GM18951 (cell line): ENCODE results near the gene ZCCHC8.
"Not testable (repeated sequence)": the region's sequence is repeated elsewhere in the genome, so short reads cannot be mapped to it uniquely, and the experiment has no call there.

Experiments
- POLR2A ChIP-seq: IDR thresholded peaks from 4 replicates; pipeline ENCODE4 v1.6.1; 2011; ENCODE audit warnings: mild to moderate bottlenecking; ENCODE audit not compliant: insufficient read length, insufficient read depth; ENCODE audit errors: extremely low read depth
- in situ Hi-C: fragments of 300-500 bp; cut with MboI; formaldehyde crosslinking; loops from one replicate; pipeline ENCODE4 v1.12.0; 2022; ENCODE audit warnings: low sequenced_read_pairs, mixed read lengths, inconsistent platforms; ENCODE audit not compliant: unreplicated experiment

The ZCCHC8 gene

GRCh38 chr12:122473543-122474323, 27.0 kb downstream of the ZCCHC8 start:
- in situ Hi-C loops, result loop anchor here (5.0 kb wide), 1 partner anchor 76 kb away; no protein-coding TSS in a partner anchor

GRCh38 chr12:122471324-122472226, 29.2 kb downstream of the ZCCHC8 start:
- in situ Hi-C loops, result loop anchor here (5.0 kb wide), 1 partner anchor 74 kb away; no protein-coding TSS in a partner anchor
- TF ChIP-seq POLR2A, result no peak

More at GRCh38 chr12:122473543-122474323, 27.0 kb downstream of the ZCCHC8 start:
- no peak for TF ChIP-seq POLR2A

GRCh38 chr12:122470576-122470975, 30.2 kb downstream of the ZCCHC8 start:
- in situ Hi-C loops, result loop anchor here (5.0 kb wide), 1 partner anchor 73 kb away; no protein-coding TSS in a partner anchor

- in situ Hi-C loops, result loop anchor here (5.0 kb wide), 1 partner anchor 73 kb away; no protein-coding TSS in a partner anchor
Measured at GRCh38 chr12:122469856-122470255, 30.9 kb downstream of the ZCCHC8 start.

GRCh38 chr12:122467983-122468382, 32.7 kb downstream of the ZCCHC8 start:
- in situ Hi-C loops, result no loop called here
- TF ChIP-seq POLR2A, result no peak

- in situ Hi-C loops, result not testable (repeated sequence)
Measured at GRCh38 chr12:122464317-122465042, 36.3 kb downstream of the ZCCHC8 start.

GRCh38 chr12:122460641-122461040, 40.1 kb downstream of the ZCCHC8 start:
- TF ChIP-seq POLR2A, result no peak
- in situ Hi-C loops, result no loop called here

- TF ChIP-seq POLR2A, result no peak
- in situ Hi-C loops, result no loop called here
Measured at GRCh38 chr12:122460061-122460460, 40.7 kb downstream of the ZCCHC8 start.

- no peak for TF ChIP-seq POLR2A
- in situ Hi-C loops, result no loop called here
Measured at GRCh38 chr12:122459211-122459610, 41.5 kb downstream of the ZCCHC8 start.

- in situ Hi-C loops, result no loop called here
- no peak for TF ChIP-seq POLR2A
Measured at GRCh38 chr12:122458105-122459035, 42.4 kb downstream of the ZCCHC8 start.

- TF ChIP-seq POLR2A, result no peak
- in situ Hi-C loops, result no loop called here
Measured at GRCh38 chr12:122457627-122458026, 43.1 kb downstream of the ZCCHC8 start.

GRCh38 chr12:122454739-122455138, 46.0 kb downstream of the ZCCHC8 start:
- in situ Hi-C loops, result no loop called here
- TF ChIP-seq POLR2A, result no peak
